BLaER1 (cell line): ENCODE data around the gene FOXP2.

ENCODE experiments used
- H3K27ac ChIP-seq: shearing (Covaris generic); formaldehyde crosslinking; 2 replicates; pipeline ENCODE4 v1.8.1; 2022
- H3K27me3 ChIP-seq: shearing (Covaris generic); formaldehyde crosslinking; 2 replicates; pipeline ENCODE4 v1.8.1; 2022
- H3K36me3 ChIP-seq: shearing (Covaris generic); formaldehyde crosslinking; 2 replicates; pipeline ENCODE4 v1.8.1; 2022
- H3K4me1 ChIP-seq: shearing (Covaris generic); formaldehyde crosslinking; 2 replicates; pipeline ENCODE4 v1.8.1; 2022
- H3K4me2 ChIP-seq: shearing (Covaris generic); formaldehyde crosslinking; 2 replicates; pipeline ENCODE4 v1.8.1; 2022
- H3K4me3 ChIP-seq: shearing (Covaris generic); formaldehyde crosslinking; 2 replicates; pipeline ENCODE4 v1.8.1; 2022
- H3K9ac ChIP-seq: shearing (Covaris generic); formaldehyde crosslinking; 2 replicates; pipeline ENCODE4 v1.8.1; 2022
- H3K9me3 ChIP-seq: shearing (Covaris generic); formaldehyde crosslinking; 2 replicates; pipeline ENCODE4 v1.8.1; 2022
- H4K20me1 ChIP-seq: shearing (Covaris generic); formaldehyde crosslinking; 2 replicates; pipeline ENCODE4 v1.8.1; 2022
- Cebpa-rat ChIP-seq: shearing (Covaris generic); IDR thresholded peaks from 2 replicates; pipeline ENCODE4 v1.8.1; 2022

FOXP2 gene

DNA sequence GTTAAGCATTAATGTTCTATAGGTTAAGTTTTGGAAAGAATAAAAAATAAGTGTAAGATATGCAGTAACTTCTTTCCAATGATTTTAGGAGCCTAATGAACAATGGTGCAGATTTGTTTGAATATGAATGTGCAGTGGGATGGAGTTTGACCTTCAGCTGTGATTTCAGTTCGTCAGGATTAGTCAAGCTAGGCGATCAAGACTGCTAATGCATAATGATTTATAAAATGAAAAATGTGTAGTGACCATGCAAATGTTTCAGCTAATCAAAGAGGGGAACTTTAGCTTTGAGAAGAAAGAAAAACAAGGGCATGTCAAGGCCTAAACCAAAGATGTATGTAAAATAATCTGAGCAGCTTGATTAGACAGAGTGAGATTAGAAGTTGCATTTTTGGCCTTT is 208.5 kb downstream of the FOXP2 start:
- no peaks in the 10 kb centered on the region for H3K27me3 ChIP-seq

DNA sequence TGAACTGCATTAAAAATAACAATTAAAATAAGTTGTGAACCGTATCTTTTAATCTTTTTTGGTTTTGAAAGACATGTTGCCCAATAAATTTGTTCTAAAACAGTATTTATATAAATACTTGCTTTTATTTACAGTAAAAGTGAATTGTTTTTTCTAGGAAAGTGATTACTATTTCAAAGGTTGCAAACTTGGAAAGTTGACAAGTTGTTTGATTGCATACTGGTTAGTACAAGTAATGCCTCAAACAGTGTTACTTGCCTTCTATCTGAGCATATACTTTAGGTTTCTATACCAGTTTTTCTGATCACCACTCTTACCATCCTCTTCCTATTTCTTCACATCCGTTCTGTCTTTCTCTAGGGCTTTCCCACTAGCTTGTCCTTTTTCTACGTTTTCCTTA is 212.6 kb downstream of the FOXP2 start:
- Histone ChIP-seq H3K4me1 (no peaks in the 10 kb centered on the region), H3K4me2 (no peak overlapping the region), H3K27ac (no peak overlapping the region), H3K27me3 (no peaks in the 10 kb centered on the region), H3K9ac (no peak overlapping the region), H3K9me3 (no peaks in the 10 kb centered on the region), H3K4me3 (no peak overlapping the region), H4K20me1 (no peaks in the 10 kb centered on the region), H3K36me3 (no peaks in the 10 kb centered on the region)
- no peak for TF ChIP-seq Cebpa-rat

More for the DNA sequence above, 208.5 kb downstream of the FOXP2 start:
- no peak for TF ChIP-seq Cebpa-rat
- no peaks in the 10 kb centered on the region for H3K36me3 ChIP-seq
- no peak overlapping the region for H3K9ac ChIP-seq
- no peak overlapping the region for H3K4me2 ChIP-seq
- H3K9me3 ChIP-seq: no peaks in the 10 kb centered on the region
- no peaks in the 10 kb centered on the region for H4K20me1 ChIP-seq
- no peak overlapping the region for H3K4me3 ChIP-seq
- H3K27ac ChIP-seq: no peak overlapping the region
- H3K4me1 ChIP-seq: no peaks in the 10 kb centered on the region

- Histone ChIP-seq H4K20me1 (no peaks in the 10 kb centered on the region), H3K4me2 (no peak overlapping the region), H3K4me3 (no peak overlapping the region), H3K27ac (no peak overlapping the region), H3K36me3 (no peaks in the 10 kb centered on the region), H3K9ac (no peak overlapping the region), H3K27me3 (no peaks in the 10 kb centered on the region), H3K4me1 (no peaks in the 10 kb centered on the region), H3K9me3 (no peaks in the 10 kb centered on the region)
- no peak for TF ChIP-seq Cebpa-rat
These were observed 213.7 kb downstream of the FOXP2 start for GRCh38 chr7:114628362-114628761.

- no peak for TF ChIP-seq Cebpa-rat
- no peaks in the 10 kb centered on the region for H3K9me3 ChIP-seq
- H3K27me3 ChIP-seq: no peaks in the 10 kb centered on the region
- no peak overlapping the region for H3K27ac ChIP-seq
- H3K9ac ChIP-seq: no peak overlapping the region
- H3K4me1 ChIP-seq: no peaks in the 10 kb centered on the region
- no peak overlapping the region for H3K4me3 ChIP-seq
- H3K4me2 ChIP-seq: no peak overlapping the region
- H3K36me3 ChIP-seq: no peaks in the 10 kb centered on the region
- no peaks in the 10 kb centered on the region for H4K20me1 ChIP-seq
These were observed 215.1 kb downstream of the FOXP2 start for GRCh38 chr7:114629762-114630161.

DNA sequence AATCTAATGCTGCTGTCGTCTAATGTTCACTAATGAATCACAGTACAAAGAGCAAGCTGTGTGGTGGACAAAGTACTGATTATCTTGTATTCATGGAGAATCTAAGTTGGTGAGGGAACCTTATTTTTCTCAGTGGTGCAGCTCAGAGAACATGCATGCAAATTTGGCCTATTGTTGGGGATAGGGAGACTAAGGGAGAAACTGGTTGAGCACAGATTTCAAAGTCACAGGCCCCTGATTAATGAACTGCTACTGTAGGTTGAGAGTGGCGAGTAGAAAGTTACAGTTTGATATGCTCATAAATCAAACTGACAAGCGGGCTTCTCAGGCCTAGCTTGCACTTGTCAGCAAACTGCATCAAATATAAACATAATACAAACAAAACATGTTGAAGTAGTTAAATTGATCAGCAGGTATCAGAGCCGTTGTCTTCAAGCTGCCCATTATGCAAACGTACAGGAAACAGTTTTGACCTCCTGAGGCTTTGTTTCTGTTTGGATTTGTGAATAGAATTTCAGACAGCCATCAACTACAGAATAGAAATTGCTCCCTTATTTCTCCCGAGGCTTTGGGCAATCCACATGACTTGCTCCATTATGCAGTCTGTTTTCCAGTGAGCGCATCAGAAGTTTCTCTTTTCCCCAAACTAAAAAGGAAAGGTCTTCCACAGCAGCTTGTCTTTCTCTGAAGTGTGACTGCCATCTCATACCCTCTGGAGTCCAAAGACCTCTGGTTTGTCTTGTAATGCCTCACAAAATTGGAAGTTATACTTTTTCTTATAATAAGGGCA is 215.8 kb downstream of the FOXP2 start:
- no peak for TF ChIP-seq Cebpa-rat
- Histone ChIP-seq H3K4me2 (no peak overlapping the region), H3K9ac (no peak overlapping the region)

GRCh38 chr7:114631249-114631822 is 216.7 kb downstream of the FOXP2 start:
- H4K20me1 ChIP-seq: no peaks in the 10 kb centered on the region
- no peak overlapping the region for H3K4me3 ChIP-seq
- H3K9ac ChIP-seq: no peak overlapping the region
- H3K36me3 ChIP-seq: no peaks in the 10 kb centered on the region
- no peaks in the 10 kb centered on the region for H3K9me3 ChIP-seq
- no peak overlapping the region for H3K4me2 ChIP-seq
- H3K27ac ChIP-seq: no peak overlapping the region
- no peaks in the 10 kb centered on the region for H3K4me1 ChIP-seq
- TF ChIP-seq Cebpa-rat: no peak
- H3K27me3 ChIP-seq: no peaks in the 10 kb centered on the region

More for the DNA sequence above, 215.8 kb downstream of the FOXP2 start:
- H4K20me1 ChIP-seq: no peaks in the 10 kb centered on the region
- H3K36me3 ChIP-seq: no peaks in the 10 kb centered on the region
- no peaks in the 10 kb centered on the region for H3K27me3 ChIP-seq
- H3K9me3 ChIP-seq: no peaks in the 10 kb centered on the region
- no peak overlapping the region for H3K4me3 ChIP-seq
- H3K4me1 ChIP-seq: no peaks in the 10 kb centered on the region
- H3K27ac ChIP-seq: no peak overlapping the region

DNA sequence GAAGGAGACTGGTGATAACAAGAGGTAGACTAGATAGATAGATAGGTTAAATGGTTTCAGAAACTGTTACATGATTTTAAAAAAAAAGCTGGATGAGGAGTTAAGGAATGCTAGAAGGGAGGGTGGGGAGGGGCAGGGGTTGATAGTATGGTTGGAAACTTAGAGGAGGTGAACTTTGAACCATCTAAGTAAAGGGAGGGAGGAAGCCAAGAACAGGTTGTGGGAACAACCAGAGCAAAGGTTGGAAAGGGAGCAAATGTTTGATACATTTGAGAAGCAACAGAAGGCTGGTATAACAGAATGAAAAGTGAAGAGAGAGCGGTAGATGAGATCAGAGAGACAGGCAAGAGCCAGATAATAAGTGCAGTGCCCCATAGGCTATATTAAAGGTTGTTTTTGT is 224.8 kb downstream of the FOXP2 start:
- H3K9ac ChIP-seq: no peak overlapping the region
- H4K20me1 ChIP-seq: no peaks in the 10 kb centered on the region
- H3K4me2 ChIP-seq: no peak overlapping the region
- no peaks in the 10 kb centered on the region for H3K27me3 ChIP-seq
- no peaks in the 10 kb centered on the region for H3K9me3 ChIP-seq
- H3K27ac ChIP-seq: no peak overlapping the region
- H3K36me3 ChIP-seq: no peaks in the 10 kb centered on the region
- TF ChIP-seq Cebpa-rat: no peak
- H3K4me1 ChIP-seq: no peaks in the 10 kb centered on the region
- no peak overlapping the region for H3K4me3 ChIP-seq

DNA sequence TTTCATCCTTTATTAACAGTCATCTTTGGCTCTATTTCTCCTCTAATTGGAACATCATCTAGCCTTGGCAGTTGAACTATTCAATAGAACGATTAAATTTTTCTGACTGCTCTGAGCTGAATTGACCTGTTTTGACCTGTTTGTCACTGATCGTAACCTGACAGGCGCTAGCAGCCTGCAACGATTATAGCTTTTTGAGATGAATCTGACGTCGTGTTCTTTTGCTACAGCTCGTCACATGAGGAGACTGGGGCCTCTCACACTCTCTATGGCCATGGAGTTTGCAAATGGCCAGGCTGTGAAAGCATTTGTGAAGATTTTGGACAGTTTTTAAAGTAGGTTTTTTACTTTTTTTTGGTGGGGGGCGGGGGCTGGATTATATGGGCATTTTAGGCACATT is 229.8 kb downstream of the FOXP2 start:
- TF ChIP-seq Cebpa-rat: no peak
- Histone ChIP-seq H4K20me1 (no peaks in the 10 kb centered on the region), H3K4me2 (no peak overlapping the region), H3K9me3 (no peaks in the 10 kb centered on the region), H3K27ac (no peak overlapping the region), H3K4me1 (no peaks in the 10 kb centered on the region), H3K9ac (no peak overlapping the region), H3K36me3 (no peaks in the 10 kb centered on the region), H3K4me3 (no peak overlapping the region), H3K27me3 (no peaks in the 10 kb centered on the region)

DNA sequence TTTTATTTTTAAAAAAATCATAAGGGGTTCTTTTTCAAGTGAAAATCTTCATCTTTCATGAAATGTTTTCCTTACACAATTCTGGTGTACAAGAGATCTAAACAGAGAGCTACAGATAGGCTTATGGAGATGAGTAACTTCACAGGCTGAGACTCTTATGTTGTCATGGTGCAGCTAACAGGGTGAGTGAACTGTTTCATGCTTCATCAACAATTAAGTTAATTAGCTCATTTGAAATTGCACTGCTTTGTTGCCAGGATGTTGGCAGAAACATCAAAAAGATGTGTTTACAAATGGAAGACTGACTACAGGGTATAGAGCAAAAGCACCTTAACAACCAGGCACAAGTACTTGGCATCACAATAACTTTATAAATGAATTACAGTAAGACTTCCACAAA is 230.8 kb downstream of the FOXP2 start:
- Histone ChIP-seq H3K9me3 (no peaks in the 10 kb centered on the region), H3K4me2 (no peak overlapping the region), H3K4me1 (no peaks in the 10 kb centered on the region), H3K27me3 (no peaks in the 10 kb centered on the region), H3K4me3 (no peak overlapping the region), H4K20me1 (no peaks in the 10 kb centered on the region), H3K27ac (no peak overlapping the region), H3K36me3 (no peaks in the 10 kb centered on the region), H3K9ac (no peak overlapping the region)
- no peak for TF ChIP-seq Cebpa-rat

DNA sequence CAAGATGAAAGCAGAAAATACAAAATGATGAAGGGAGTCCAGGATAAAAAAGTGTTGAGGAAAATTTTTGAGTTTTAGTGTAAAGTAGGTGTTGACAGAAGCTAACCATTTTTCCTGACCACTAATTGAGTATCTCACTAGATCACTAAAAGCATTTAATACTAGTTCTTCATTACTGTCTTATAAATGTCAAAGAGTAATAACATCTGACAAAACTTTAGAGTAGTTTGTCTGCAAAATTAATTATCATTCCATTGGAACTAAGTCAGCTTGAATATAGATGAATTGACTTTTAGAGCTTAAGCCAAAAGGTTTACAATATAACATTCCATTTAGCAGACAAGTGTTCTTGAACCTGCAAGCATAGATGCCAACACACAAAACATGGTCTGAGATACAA is 232.9 kb downstream of the FOXP2 start:
- no peak overlapping the region for H3K4me3 ChIP-seq
- no peaks in the 10 kb centered on the region for H3K4me1 ChIP-seq
- no peak for TF ChIP-seq Cebpa-rat
- H3K4me2 ChIP-seq: no peak overlapping the region
- H3K9me3 ChIP-seq: no peaks in the 10 kb centered on the region
- H3K36me3 ChIP-seq: no peaks in the 10 kb centered on the region
- H3K27ac ChIP-seq: no peak overlapping the region
- H4K20me1 ChIP-seq: no peaks in the 10 kb centered on the region
- H3K27me3 ChIP-seq: no peaks in the 10 kb centered on the region
- H3K9ac ChIP-seq: no peak overlapping the region
